ENCODE measurements around the gene TIAM1.

TIAM1 gene

DNA sequence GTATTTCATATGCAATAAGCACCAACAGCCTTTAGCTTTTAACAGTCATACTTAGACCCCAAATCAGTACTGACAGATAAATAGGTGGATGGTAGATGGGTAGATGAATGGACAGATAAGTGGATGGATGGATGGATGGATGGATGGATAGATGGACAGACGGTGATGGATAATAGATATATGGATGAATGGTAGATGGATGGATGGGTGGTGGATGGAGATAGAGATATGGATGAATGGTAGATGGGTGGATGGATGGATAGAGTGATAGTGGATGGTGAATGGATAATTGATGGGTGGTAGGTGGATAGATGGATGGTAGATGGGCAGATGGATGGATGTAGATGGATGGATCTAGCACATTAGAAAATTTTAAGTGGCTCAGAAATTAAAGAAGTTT, 62.5 kb downstream of the TIAM1 start:
- no peaks in the 10 kb centered on the region for H4K20me1 ChIP-seq (ENCODE audit: insufficient read depth, low read length)
- no peak overlapping the region for H3K27ac ChIP-seq (ENCODE audit: low read length)
- H3K4me2 ChIP-seq (ENCODE audit: insufficient read depth, low read length), result no peak overlapping the region
- H3K4me1 ChIP-seq (ENCODE audit: insufficient read depth, low read length), result no peaks in the 10 kb centered on the region
- no peak overlapping the region for H3K4me3 ChIP-seq (ENCODE audit: low read depth in 1 of 2, low read length in 2 of 2)
- no peaks in the 10 kb centered on the region for H3K79me2 ChIP-seq (ENCODE audit: insufficient read depth, low read length)
- H3K9me3 ChIP-seq (ENCODE audit: insufficient read depth, low read length, severe bottlenecking), result no peaks in the 10 kb centered on the region
- DNase-seq, result no peak
- H3K9ac ChIP-seq (ENCODE audit: low read depth, low read length), result no peak overlapping the region
- no peak overlapping the region for H2AFZ ChIP-seq (ENCODE audit: low read depth, low read length)
- H3K36me3 ChIP-seq (ENCODE audit: insufficient read depth, low read length), result no peaks in the 10 kb centered on the region
- H3K27me3 ChIP-seq (ENCODE audit: insufficient read depth, low read length, poor library complexity), result no peaks in the 10 kb centered on the region
- ATAC-seq (ENCODE audit: insufficient read depth, low read depth), result no peak
- TF ChIP-seq, protein P1, sequence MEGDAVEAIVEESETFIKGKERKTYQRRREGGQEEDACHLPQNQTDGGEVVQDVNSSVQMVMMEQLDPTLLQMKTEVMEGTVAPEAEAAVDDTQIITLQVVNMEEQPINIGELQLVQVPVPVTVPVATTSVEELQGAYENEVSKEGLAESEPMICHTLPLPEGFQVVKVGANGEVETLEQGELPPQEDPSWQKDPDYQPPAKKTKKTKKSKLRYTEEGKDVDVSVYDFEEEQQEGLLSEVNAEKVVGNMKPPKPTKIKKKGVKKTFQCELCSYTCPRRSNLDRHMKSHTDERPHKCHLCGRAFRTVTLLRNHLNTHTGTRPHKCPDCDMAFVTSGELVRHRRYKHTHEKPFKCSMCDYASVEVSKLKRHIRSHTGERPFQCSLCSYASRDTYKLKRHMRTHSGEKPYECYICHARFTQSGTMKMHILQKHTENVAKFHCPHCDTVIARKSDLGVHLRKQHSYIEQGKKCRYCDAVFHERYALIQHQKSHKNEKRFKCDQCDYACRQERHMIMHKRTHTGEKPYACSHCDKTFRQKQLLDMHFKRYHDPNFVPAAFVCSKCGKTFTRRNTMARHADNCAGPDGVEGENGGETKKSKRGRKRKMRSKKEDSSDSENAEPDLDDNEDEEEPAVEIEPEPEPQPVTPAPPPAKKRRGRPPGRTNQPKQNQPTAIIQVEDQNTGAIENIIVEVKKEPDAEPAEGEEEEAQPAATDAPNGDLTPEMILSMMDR (IDR thresholded peaks at IDR 0.05; ENCODE audit: borderline replicate concordance, extremely low read depth, low read length, poor library complexity, severe bottlenecking), result no peak
- no peak for TF ChIP-seq EZH2 (IDR thresholded peaks at IDR 0.05; ENCODE audit: borderline replicate concordance, low read depth, low read length, severe bottlenecking)

DNA sequence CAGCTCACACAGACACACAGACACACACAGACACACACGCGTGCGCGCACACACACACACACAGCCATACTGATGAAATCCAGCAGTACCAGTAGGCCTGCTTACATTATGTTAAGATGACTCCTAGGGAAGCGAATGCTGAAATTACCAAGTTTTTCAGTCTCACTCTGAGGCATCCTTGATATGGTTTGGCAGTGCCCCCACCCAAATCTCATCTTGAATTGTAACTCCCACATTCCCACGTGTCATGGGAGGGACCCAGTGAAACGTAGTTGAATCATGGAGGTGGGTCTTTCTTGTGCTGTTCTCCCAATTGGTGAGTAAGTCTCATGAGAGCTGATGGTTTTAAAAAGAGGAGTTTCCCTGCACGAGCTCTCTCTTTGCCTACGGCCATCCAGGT, 64.1 kb downstream of the TIAM1 start:
- ATAC-seq (ENCODE audit: insufficient read depth, low read depth), result no peak
- Histone ChIP-seq H3K36me3 (ENCODE audit: insufficient read depth, low read length) (no peaks in the 10 kb centered on the region), H3K4me3 (ENCODE audit: low read depth in 1 of 2, low read length in 2 of 2) (no peak overlapping the region), H3K27ac (ENCODE audit: low read length) (no peak overlapping the region), H3K4me2 (ENCODE audit: insufficient read depth, low read length) (no peak overlapping the region), H3K9ac (ENCODE audit: low read depth, low read length) (no peak overlapping the region), H3K4me1 (ENCODE audit: insufficient read depth, low read length) (no peaks in the 10 kb centered on the region), H4K20me1 (ENCODE audit: insufficient read depth, low read length) (no peaks in the 10 kb centered on the region), H3K27me3 (ENCODE audit: insufficient read depth, low read length, poor library complexity) (no peaks in the 10 kb centered on the region), H2AFZ (ENCODE audit: low read depth, low read length) (no peak overlapping the region), H3K9me3 (ENCODE audit: insufficient read depth, low read length, severe bottlenecking) (no peaks in the 10 kb centered on the region), H3K79me2 (ENCODE audit: insufficient read depth, low read length) (no peaks in the 10 kb centered on the region)
- TF ChIP-seq EZH2 (IDR thresholded peaks at IDR 0.05; ENCODE audit: borderline replicate concordance, low read depth, low read length, severe bottlenecking), result no peak
- TF ChIP-seq, protein P1 (IDR thresholded peaks at IDR 0.05; ENCODE audit: borderline replicate concordance, extremely low read depth, low read length, poor library complexity, severe bottlenecking), result no peak
- no peak for DNase-seq

GRCh38 chr21:31279214-31279613, 64.8 kb downstream of the TIAM1 start:
- Histone ChIP-seq H3K4me2 (ENCODE audit: insufficient read depth, low read length) (no peak overlapping the region), H3K27ac (ENCODE audit: low read length) (no peak overlapping the region), H3K9me3 (ENCODE audit: insufficient read depth, low read length, severe bottlenecking) (no peaks in the 10 kb centered on the region), H3K27me3 (ENCODE audit: insufficient read depth, low read length, poor library complexity) (no peaks in the 10 kb centered on the region), H3K36me3 (ENCODE audit: insufficient read depth, low read length) (no peaks in the 10 kb centered on the region), H3K4me3 (ENCODE audit: low read depth in 1 of 2, low read length in 2 of 2) (no peak overlapping the region), H2AFZ (ENCODE audit: low read depth, low read length) (no peak overlapping the region), H3K79me2 (ENCODE audit: insufficient read depth, low read length) (no peaks in the 10 kb centered on the region), H3K4me1 (ENCODE audit: insufficient read depth, low read length) (no peaks in the 10 kb centered on the region), H4K20me1 (ENCODE audit: insufficient read depth, low read length) (no peaks in the 10 kb centered on the region), H3K9ac (ENCODE audit: low read depth, low read length) (no peak overlapping the region)
- DNase-seq (no peak), ATAC-seq (ENCODE audit: insufficient read depth, low read depth) (no peak)
- TF ChIP-seq, protein P1 (IDR thresholded peaks at IDR 0.05; ENCODE audit: borderline replicate concordance, extremely low read depth, low read length, poor library complexity, severe bottlenecking), result no peak
- TF ChIP-seq EZH2 (IDR thresholded peaks at IDR 0.05; ENCODE audit: borderline replicate concordance, low read depth, low read length, severe bottlenecking), result no peak

Data from DND-41 (cell line).